IMR-90 (cell line): ENCODE measurements around the gene SLC1A7. TPM values are rescaled to one million over a fixed set of nuclear protein-coding genes. Genes with fewer than 3 reads are reported as not detected.

Source experiments
- ATAC-seq: fragments of 200-7000 bp; cut with Tn5 transposase; 2 replicates; pipeline ENCODE4 v1.9.1; 2020; ENCODE audit warnings: low read depth, mild to moderate bottlenecking, moderate library complexity
- BruUV-seq: library from RNA; stranded (reverse); fragments of 400-500 nt; replicated peaks from 2 replicates; lab custom pipeline; 2021; lab: Mats Ljungman, UMichigan
- CTCF ChIA-PET: fragments of 300-600 bp; formaldehyde crosslinking; extraction: SDS; loops from one replicate; lab custom pipeline; 2021; ENCODE audit warnings: antibody characterized with exemption; lab: Yijun Ruan, JAX
- POLR2A ChIA-PET: fragments of 300-600 bp; sonication (Branson Sonifier 250); formaldehyde crosslinking; loops from one replicate; lab custom pipeline; 2022; ENCODE audit warnings: antibody characterized with exemption; ENCODE audit not compliant: unreplicated experiment; lab: Charles Lee
- DNase-seq: peaks from one replicate; pipeline ENCODE4 v3.0.0; 2013
- H2AFZ ChIP-seq: replicated peaks from 2 replicates; pipeline ENCODE3; 2013; ENCODE audit warnings: low read length, mild to moderate bottlenecking; ENCODE audit not compliant: poor library complexity
- H2AK5ac ChIP-seq: 2 replicates; pipeline ENCODE4 v1.6.1; 2013; ENCODE audit warnings: low read depth, low read length, inconsistent platforms
- H2AK9ac ChIP-seq: replicated peaks from 2 replicates; pipeline ENCODE3; 2013; ENCODE audit warnings: mild to moderate bottlenecking, low read depth, low read length, moderate library complexity; ENCODE audit not compliant: poor library complexity
- H2BK120ac ChIP-seq: 2 replicates; pipeline ENCODE4 v1.6.1; 2013; ENCODE audit warnings: low read depth, low read length, inconsistent platforms
- H2BK15ac ChIP-seq: 3 replicates; pipeline ENCODE4 v1.6.1; 2013; ENCODE audit warnings: low read depth, low read length, inconsistent platforms
- H2BK20ac ChIP-seq: 2 replicates; pipeline ENCODE4 v1.6.1; 2013; ENCODE audit warnings: low read depth, mild to moderate bottlenecking, inconsistent platforms, low read length, moderate library complexity
- H2BK5ac ChIP-seq: 2 replicates; pipeline ENCODE4 v1.6.1; 2013; ENCODE audit warnings: mild to moderate bottlenecking, low read depth, low read length, inconsistent platforms; ENCODE audit not compliant: poor library complexity, severe bottlenecking
- H3K14ac ChIP-seq: replicated peaks from 2 replicates; pipeline ENCODE4 v1.6.1; 2013; ENCODE audit warnings: low read depth, low read length, inconsistent platforms
- H3K18ac ChIP-seq: 2 replicates; pipeline ENCODE4 v1.6.1; 2013; ENCODE audit warnings: low read depth, low read length, control low read depth
- H3K23ac ChIP-seq: 2 replicates; pipeline ENCODE4 v1.6.1; 2013; ENCODE audit warnings: low read depth, low read length, inconsistent platforms
- H3K27ac ChIP-seq: 2 replicates; pipeline ENCODE4 v1.5.1; 2013; ENCODE audit warnings: mild to moderate bottlenecking, control low read depth, low read length; ENCODE audit not compliant: insufficient read depth
- H3K27me3 ChIP-seq: 2 replicates; pipeline ENCODE4 v1.6.1; 2013; ENCODE audit warnings: low read length; ENCODE audit not compliant: control insufficient read depth, insufficient read depth
- H3K36me3 ChIP-seq: 2 replicates; pipeline ENCODE4 v1.6.1; 2013; ENCODE audit warnings: low read length, mixed read lengths; ENCODE audit not compliant: control insufficient read depth, insufficient read depth
- H3K4ac ChIP-seq: 2 replicates; pipeline ENCODE4 v1.6.1; 2013; ENCODE audit warnings: low read depth, low read length, inconsistent platforms
- H3K4me1 ChIP-seq: 2 replicates; pipeline ENCODE4 v1.6.1; 2013; ENCODE audit warnings: low read length, mixed read lengths; ENCODE audit not compliant: control insufficient read depth, insufficient read depth
- H3K4me2 ChIP-seq: 2 replicates; pipeline ENCODE4 v1.6.1; 2013; ENCODE audit warnings: low read depth, mild to moderate bottlenecking, control low read depth, low read length, moderate library complexity
- H3K4me3 ChIP-seq: 2 replicates; pipeline ENCODE4 v1.5.1; 2013; ENCODE audit warnings: low read depth, mild to moderate bottlenecking, control low read depth, low read length, moderate library complexity; ENCODE audit not compliant: insufficient read depth
- H3K56ac ChIP-seq: 2 replicates; pipeline ENCODE4 v1.6.1; 2013; ENCODE audit warnings: low read length, inconsistent platforms; ENCODE audit not compliant: insufficient read depth; ENCODE audit errors: extremely low read depth
- H3K79me1 ChIP-seq, 2 experiments: 2 replicates each; pipeline ENCODE4 v1.6.1; 2013; ENCODE audit warnings: low read length in 2 of 2, inconsistent platforms in 1 of 2, low read depth in 1 of 2
- H3K9ac ChIP-seq: 2 replicates; pipeline ENCODE4 v1.6.1; 2013; ENCODE audit warnings: low read depth, low read length, control low read depth
- H3K9me1 ChIP-seq: 2 replicates; pipeline ENCODE4 v1.6.1; 2013; ENCODE audit warnings: low read length, inconsistent platforms; ENCODE audit not compliant: insufficient read depth
- H3K9me3 ChIP-seq: 2 replicates; pipeline ENCODE4 v1.6.1; 2013; ENCODE audit warnings: low read length; ENCODE audit not compliant: control insufficient read depth, insufficient read depth
- H4K20me1 ChIP-seq: 2 replicates; pipeline ENCODE4 v1.6.1; 2013; ENCODE audit warnings: low read length, inconsistent platforms; ENCODE audit not compliant: insufficient read depth
- H4K5ac ChIP-seq: 2 replicates; pipeline ENCODE4 v1.6.1; 2013; ENCODE audit warnings: mild to moderate bottlenecking, low read depth, low read length, control low read depth
- H4K8ac ChIP-seq, 2 experiments: 2 replicates each; pipeline ENCODE4 v1.6.1; 2013; ENCODE audit warnings: low read depth in 2 of 2, low read length in 2 of 2, control low read depth in 1 of 2, inconsistent platforms in 1 of 2
- H4K91ac ChIP-seq: 2 replicates; pipeline ENCODE4 v1.6.1; 2013; ENCODE audit warnings: low read depth, low read length, inconsistent platforms; ENCODE audit not compliant: insufficient read depth
- BHLHE40 ChIP-seq: fragments of 150-350 bp; IDR thresholded peaks from 2 replicates; pipeline ENCODE4 v1.6.1; 2016; ENCODE audit warnings: mild to moderate bottlenecking, low read depth, low read length
- CEBPB ChIP-seq: IDR thresholded peaks from 2 replicates; pipeline ENCODE4 v1.6.1; 2012; ENCODE audit warnings: low read depth, low read length, improper control_type of control experiment
- CHD1 ChIP-seq: IDR thresholded peaks from 2 replicates; pipeline ENCODE4 v1.6.1; 2012; ENCODE audit warnings: low read depth, low read length, improper control_type of control experiment
- CTCF ChIP-seq: conservative IDR thresholded peaks from 2 replicates; pipeline ENCODE4 v1.5.1; 2012; ENCODE audit warnings: mild to moderate bottlenecking, low read depth, low read length, improper control_type of control experiment
- ELK1 ChIP-seq: fragments of 150-350 bp; IDR thresholded peaks from 2 replicates; pipeline ENCODE4 v1.6.1; 2016; ENCODE audit warnings: low read depth, mild to moderate bottlenecking, low read length, moderate library complexity, borderline replicate concordance
- FOS ChIP-seq: fragments of 150-350 bp; IDR thresholded peaks from 2 replicates; pipeline ENCODE4 v1.6.1; 2016; ENCODE audit warnings: low read depth, low read length
- MAFK ChIP-seq: IDR thresholded peaks from 2 replicates; pipeline ENCODE4 v1.6.1; 2012; ENCODE audit warnings: low read depth, low read length, improper control_type of control experiment
- MAZ ChIP-seq: IDR thresholded peaks from 2 replicates; pipeline ENCODE4 v1.6.1; 2012; ENCODE audit warnings: low read depth, mild to moderate bottlenecking, low read length, improper control_type of control experiment, moderate library complexity, borderline replicate concordance
- MXI1 ChIP-seq: IDR thresholded peaks from 2 replicates; pipeline ENCODE4 v1.6.1; 2012; ENCODE audit warnings: low read depth, mild to moderate bottlenecking, low read length, moderate library complexity, borderline replicate concordance
- RAD21 ChIP-seq: IDR thresholded peaks from 2 replicates; pipeline ENCODE4 v1.6.1; 2012; ENCODE audit warnings: low read length, improper control_type of control experiment
- SMC3 ChIP-seq: fragments of 150-350 bp; IDR thresholded peaks from 2 replicates; pipeline ENCODE4 v1.6.1; 2016; ENCODE audit warnings: low read depth, mild to moderate bottlenecking, antibody characterized with exemption, low read length, moderate library complexity
- USF2 ChIP-seq: fragments of 150-350 bp; IDR thresholded peaks from 2 replicates; pipeline ENCODE4 v1.6.1; 2017; ENCODE audit warnings: mild to moderate bottlenecking, antibody characterized with exemption, low read length, low read depth
- WGBS, 2 experiments: methylation state at CpG; one replicate each; pipeline versions ENCODE4 v1.1.5 to v1.1.7; 2013; ENCODE audit warnings: missing lambda C conversion rate in 2 of 2; ENCODE audit not compliant: insufficient read length in 1 of 2; ENCODE audit errors: extremely low coverage in 2 of 2; 5-methylcytosine and 5-hydroxymethylcytosine counted together
- dilution Hi-C: fragments of 300-500 bp; cut with HindIII; formaldehyde crosslinking; loops from one replicate; pipeline ENCODE4 v1.14.3; 2018; ENCODE audit warnings: low sequenced_read_pairs; ENCODE audit not compliant: unreplicated experiment
- in situ Hi-C: fragments of 300-500 bp; cut with MboI; formaldehyde crosslinking; loops from 3 replicates; pipeline ENCODE4 v1.14.3; 2019; ENCODE audit warnings: low sequenced_read_pairs, inconsistent platforms, mixed read lengths
- intact Hi-C: fragments of 100-400 bp; cut with micrococcal nuclease; formaldehyde crosslinking; loops from 2 replicates; pipeline ENCODE4 v1.10.0; 2022
- polyA plus RNA-seq, 3 experiments: library from polyadenylated mRNA; depleted of rRNA; stranded (reverse); fragments of >200 nt; gene quantifications; 2 replicates each; pipeline ENCODE4 v1.2.3, GENCODE V29; 2012; ENCODE audit warnings: low replicate concordance in 1 of 3
- total RNA-seq: library from RNA; depleted of rRNA; stranded (reverse); fragments of >200 nt; gene quantifications from 2 replicates; pipeline ENCODE4 v1.2.3, GENCODE V29; 2012

The SLC1A7 gene
- total and polyA plus RNA-seq, 2 of the 4 experiments (the other 2 are of a cell fraction), result 0.05 TPM; not detected in 1

- DNase-seq, result no peak
- Histone ChIP-seq H4K8ac (no peak overlapping the region), H2BK20ac (no peak overlapping the region), H2AFZ (no peak overlapping the region), H3K18ac (no peak overlapping the region), H3K9ac (no peak overlapping the region), H3K4me2 (no peak overlapping the region), H3K27ac (no peak overlapping the region), H2BK120ac (no peak overlapping the region), H4K20me1 (no peaks in the 10 kb centered on the region), H3K4ac (no peak overlapping the region), H3K14ac (no peak overlapping the region), H3K9me1 (peaks cover 5% of the 10 kb centered on the region), H2AK9ac (peak overlapping the region; percentile 57), H4K5ac (no peak overlapping the region), H2AK5ac (peak overlapping the region; percentile 33; the same call in 1 of the 2 replicates), H3K36me3 (peaks cover 25% of the 10 kb centered on the region), H3K4me1 (peaks cover 9% of the 10 kb centered on the region), H4K91ac (no peak overlapping the region; the same call in 1 of the 2 replicates), H3K23ac (no peak overlapping the region), H2BK5ac (no peak overlapping the region), H3K9me3 (no peaks in the 10 kb centered on the region), H3K56ac (no peak overlapping the region), H3K27me3 (no peaks in the 10 kb centered on the region), H3K79me1 (no peaks in the 10 kb centered on the region), H2BK15ac (no peak overlapping the region; the same call in 2 of the 3 replicates), H3K4me3 (no peak overlapping the region)
- intact Hi-C loops, result no loop called here
- ChIA-PET POLR2A (interaction anchor here (0.5 kb wide), 1 partner anchor 125 kb away, joined by 3 read pairs; no protein-coding TSS in a partner anchor), CTCF (no interaction called here)
- BruUV-seq, result no TSS peak
- 51% methylated on average over 10 of the region's 17 CpGs; no CpG with 5 or more reads in 1 of the 2 experiments for WGBS, 2 experiments
- dilution Hi-C loops, result no loop called here
- in situ Hi-C loops, result no loop called here
- no peak for ATAC-seq
- TF ChIP-seq MAZ (no peak), CEBPB (no peak), CHD1 (no peak), ELK1 (no peak), SMC3 (no peak), MAFK (no peak), MXI1 (no peak), CTCF (no peak), USF2 (no peak), RAD21 (no peak), FOS (no peak), BHLHE40 (no peak)
These were observed 58.5 kb downstream of the SLC1A7 start for GRCh38 chr1:53083636-53084588.
